Measurements from ENCODE around the gene KCNN2. TPM values are rescaled to one million over a fixed set of nuclear protein-coding genes. Genes with fewer than 3 reads are reported as not detected.
"Not testable (repeated sequence)": the region's sequence is repeated elsewhere in the genome, so short reads cannot be mapped to it uniquely, and the experiment has no call there.

The KCNN2 gene
- total RNA-seq, 2 experiments from 2014 or later: not detected

DNA sequence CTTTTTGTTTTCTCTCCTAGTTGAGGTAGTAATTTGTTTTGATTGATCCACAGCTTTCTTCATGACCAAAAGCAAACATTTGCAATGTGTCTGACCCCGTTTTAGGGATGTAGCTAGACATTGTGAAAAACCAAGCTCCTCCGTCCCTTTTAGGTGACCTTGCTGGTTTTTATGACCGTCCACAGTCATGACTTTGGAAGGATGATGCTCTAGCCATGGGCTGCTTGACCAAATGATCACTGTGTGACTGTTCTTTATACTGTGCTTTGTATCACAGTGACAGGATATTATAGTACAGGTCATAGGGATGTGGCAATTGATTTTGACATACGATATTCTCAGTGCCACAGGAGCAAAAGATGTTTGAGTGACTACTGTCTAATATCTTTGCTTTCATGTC, 54.4 kb downstream of the KCNN2 start:
- Mint-ChIP-seq H3K4me1 (no peaks in the 10 kb centered on the region), H3K27ac (no peak overlapping the region), H3K27me3 (no peaks in the 10 kb centered on the region), H3K9me3 (no peaks in the 10 kb centered on the region), H3K4me3 (no peak overlapping the region), H3K36me3 (ENCODE audit: low read depth) (no peaks in the 10 kb centered on the region)
- ChIA-PET POLR2A (no interaction called here), CTCF (no interaction called here)
- DNase-seq: no peak

DNA sequence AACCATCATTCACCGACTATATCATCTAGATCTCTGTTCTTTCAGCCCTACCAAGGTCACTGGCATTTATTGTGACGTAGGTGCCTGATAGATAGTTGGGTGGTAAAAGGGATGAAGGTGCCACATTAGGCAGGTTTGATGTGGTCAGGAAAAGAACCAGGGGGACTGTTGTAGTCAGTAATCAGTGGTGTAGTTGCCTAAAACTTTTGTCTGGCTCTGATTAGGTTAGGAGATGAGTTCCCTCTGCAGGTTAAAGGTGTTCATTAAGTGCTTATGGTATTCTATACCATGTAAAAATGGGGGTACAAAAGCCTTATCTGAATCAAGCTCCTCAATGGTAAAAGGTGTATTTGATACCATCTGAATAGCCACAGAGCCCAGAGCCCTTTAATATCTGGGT, 55.6 kb downstream of the KCNN2 start:
- Mint-ChIP-seq H3K9me3 (no peaks in the 10 kb centered on the region), H3K4me1 (no peaks in the 10 kb centered on the region), H3K27ac (no peak overlapping the region), H3K36me3 (ENCODE audit: low read depth) (no peaks in the 10 kb centered on the region), H3K27me3 (no peaks in the 10 kb centered on the region), H3K4me3 (no peak overlapping the region)
- no peak for DNase-seq
- ChIA-PET POLR2A (no interaction called here), CTCF (no interaction called here)

GRCh38 chr5:114418176-114419066, 56.6 kb downstream of the KCNN2 start:
- CTCF ChIA-PET: no interaction called here
- no peaks in the 10 kb centered on the region for H3K9me3 Mint-ChIP-seq
- H3K36me3 Mint-ChIP-seq (ENCODE audit: low read depth): no peaks in the 10 kb centered on the region
- no peak overlapping the region for H3K27ac Mint-ChIP-seq
- no peak overlapping the region for H3K4me3 Mint-ChIP-seq
- no peak for DNase-seq
- no peaks in the 10 kb centered on the region for H3K27me3 Mint-ChIP-seq
- POLR2A ChIA-PET: no interaction called here
- H3K4me1 Mint-ChIP-seq: no peaks in the 10 kb centered on the region

DNA sequence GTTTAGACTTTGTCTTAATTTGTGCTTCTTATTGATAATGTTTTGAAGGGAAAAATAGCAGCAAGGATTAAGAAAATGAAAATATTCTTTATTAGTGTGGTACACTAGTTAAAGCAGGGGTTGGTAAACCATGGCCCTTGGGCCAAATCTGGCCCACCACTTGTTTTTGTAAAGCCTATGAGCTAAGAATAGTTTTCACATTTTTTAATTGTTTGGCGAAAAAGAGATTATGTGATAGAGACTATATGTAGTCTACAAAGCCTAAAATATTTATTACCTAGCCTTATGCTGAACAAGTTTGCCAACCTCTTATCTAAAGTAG, 57.2 kb downstream of the KCNN2 start:
- no peaks in the 10 kb centered on the region for H3K4me1 Mint-ChIP-seq
- H3K27ac Mint-ChIP-seq: no peak overlapping the region
- ChIA-PET POLR2A (no interaction called here), CTCF (interaction anchor here (0.6 kb wide), 1 partner anchor 29 kb away, joined by 3 read pairs; no protein-coding TSS in a partner anchor)
- H3K4me3 Mint-ChIP-seq: no peak overlapping the region
- H3K36me3 Mint-ChIP-seq (ENCODE audit: low read depth): no peaks in the 10 kb centered on the region
- H3K9me3 Mint-ChIP-seq: no peaks in the 10 kb centered on the region
- no peak for DNase-seq
- no peaks in the 10 kb centered on the region for H3K27me3 Mint-ChIP-seq

- Mint-ChIP-seq H3K4me3 (no peak overlapping the region), H3K27me3 (no peaks in the 10 kb centered on the region), H3K27ac (no peak overlapping the region), H3K4me1 (no peaks in the 10 kb centered on the region), H3K36me3 (ENCODE audit: low read depth) (no peaks in the 10 kb centered on the region), H3K9me3 (no peaks in the 10 kb centered on the region)
- CTCF ChIA-PET: no interaction called here
- DNase-seq: no peak
- POLR2A ChIA-PET: no interaction called here
Measured at GRCh38 chr5:114419959-114420358, 58.1 kb downstream of the KCNN2 start.

DNA sequence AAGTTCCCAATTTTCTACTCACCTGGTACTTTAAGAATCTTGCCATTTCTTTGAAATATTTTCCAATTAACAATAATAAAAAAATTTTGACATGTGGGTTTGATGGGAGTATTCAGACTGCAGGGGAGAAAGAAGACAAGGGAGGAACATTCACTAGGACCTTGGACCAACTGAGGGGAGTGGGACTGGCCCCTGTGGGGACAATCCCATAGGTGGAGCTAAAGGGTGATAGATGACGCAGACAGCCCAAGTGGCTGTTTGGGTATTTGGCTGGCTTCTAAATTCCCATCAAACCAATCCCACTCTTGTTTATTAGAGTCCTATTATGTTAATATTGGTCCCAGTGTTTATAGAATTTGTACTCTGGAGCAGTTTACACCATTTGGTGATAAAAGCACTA, 65.3 kb downstream of the KCNN2 start:
- ChIA-PET POLR2A (no interaction called here), CTCF (no interaction called here)
- DNase-seq: no peak
- Mint-ChIP-seq H3K36me3 (ENCODE audit: low read depth) (no peaks in the 10 kb centered on the region), H3K4me1 (no peaks in the 10 kb centered on the region), H3K4me3 (no peak overlapping the region), H3K27ac (no peak overlapping the region), H3K9me3 (no peaks in the 10 kb centered on the region), H3K27me3 (no peaks in the 10 kb centered on the region)

- Mint-ChIP-seq H3K4me3 (no peak overlapping the region), H3K27ac (no peak overlapping the region), H3K36me3 (ENCODE audit: low read depth) (no peaks in the 10 kb centered on the region), H3K27me3 (no peaks in the 10 kb centered on the region), H3K9me3 (no peaks in the 10 kb centered on the region), H3K4me1 (no peaks in the 10 kb centered on the region)
- DNase-seq: no peak
- ChIA-PET CTCF (no interaction called here), POLR2A (no interaction called here)
Measured at GRCh38 chr5:114430532-114430931, 68.7 kb downstream of the KCNN2 start.

GRCh38 chr5:114432684-114433083, 70.8 kb downstream of the KCNN2 start:
- DNase-seq; CTCF ChIA-PET; H3K4me1 Mint-ChIP-seq; POLR2A ChIA-PET; H3K4me3 Mint-ChIP-seq; H3K36me3 Mint-ChIP-seq (ENCODE audit: low read depth); H3K27me3 Mint-ChIP-seq; H3K27ac Mint-ChIP-seq; H3K9me3 Mint-ChIP-seq: not testable (repeated sequence)

DNA sequence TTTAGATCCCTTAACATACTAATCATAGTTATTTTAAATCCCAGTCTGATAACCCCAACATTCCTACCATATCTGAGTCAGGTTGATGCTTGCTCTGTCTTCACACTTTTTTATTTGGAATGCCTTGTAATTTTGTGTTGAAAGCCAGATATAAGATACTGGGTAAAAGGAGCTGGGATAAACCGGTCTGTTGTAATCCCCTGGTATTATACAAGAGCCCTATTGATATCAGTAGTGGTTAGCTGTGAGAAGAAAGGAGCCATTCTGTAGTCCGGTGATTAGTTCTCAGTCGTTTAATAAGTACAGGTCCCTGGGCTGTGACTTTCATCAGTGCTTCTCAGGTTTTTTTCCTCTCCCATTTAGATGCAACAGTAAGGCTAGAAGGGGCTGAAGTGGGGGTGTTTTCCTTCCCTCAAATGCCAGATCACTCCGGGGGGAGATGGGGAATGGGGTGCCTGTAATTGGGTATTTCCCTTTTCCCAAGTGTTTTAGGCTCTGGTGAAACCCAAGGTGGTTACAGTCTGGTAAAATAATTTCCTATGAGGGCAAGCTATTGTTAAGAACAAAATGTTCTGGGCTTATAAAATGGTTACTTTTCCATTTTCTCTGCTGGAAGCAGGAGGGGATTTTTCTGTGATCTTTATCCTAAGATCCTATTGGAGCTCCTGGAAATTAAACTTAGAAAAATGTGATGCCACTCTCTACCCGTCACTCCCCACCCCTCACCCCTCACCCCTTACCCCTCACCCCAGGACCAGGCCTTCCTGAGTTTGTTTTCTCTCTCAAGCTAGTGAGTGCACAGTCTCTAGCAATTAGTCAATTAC, 72.7 kb downstream of the KCNN2 start:
- Mint-ChIP-seq H3K27me3 (no peaks in the 10 kb centered on the region), H3K4me3 (no peak overlapping the region), H3K9me3 (no peaks in the 10 kb centered on the region), H3K27ac (no peak overlapping the region), H3K36me3 (ENCODE audit: low read depth) (no peaks in the 10 kb centered on the region), H3K4me1 (no peaks in the 10 kb centered on the region)
- ChIA-PET POLR2A (no interaction called here), CTCF (no interaction called here)
- no peak for DNase-seq

DNA sequence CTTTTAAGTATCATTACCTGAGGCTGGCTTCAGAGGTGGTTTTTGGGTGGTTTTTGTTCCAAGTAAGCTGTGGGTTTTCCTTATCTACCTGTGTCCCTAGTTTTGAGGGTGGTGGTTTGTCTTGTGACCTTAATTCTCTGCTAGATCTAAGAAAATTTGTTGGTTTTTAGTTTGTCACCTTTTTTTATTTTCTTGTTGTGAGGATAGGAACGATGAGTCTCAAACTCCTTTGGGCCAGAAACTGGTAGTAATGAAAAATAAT, 73.3 kb downstream of the KCNN2 start:
- no peaks in the 10 kb centered on the region for H3K4me1 Mint-ChIP-seq
- H3K27me3 Mint-ChIP-seq: no peaks in the 10 kb centered on the region
- DNase-seq: no peak
- no peaks in the 10 kb centered on the region for H3K36me3 Mint-ChIP-seq (ENCODE audit: low read depth)
- no peaks in the 10 kb centered on the region for H3K9me3 Mint-ChIP-seq
- POLR2A ChIA-PET: no interaction called here
- CTCF ChIA-PET: no interaction called here
- no peak overlapping the region for H3K27ac Mint-ChIP-seq
- H3K4me3 Mint-ChIP-seq: no peak overlapping the region

GRCh38 chr5:114435885-114436299, 74.0 kb downstream of the KCNN2 start:
- H3K9me3 Mint-ChIP-seq: no peaks in the 10 kb centered on the region
- H3K36me3 Mint-ChIP-seq (ENCODE audit: low read depth): no peaks in the 10 kb centered on the region
- no peaks in the 10 kb centered on the region for H3K4me1 Mint-ChIP-seq
- no peak for DNase-seq
- H3K27ac Mint-ChIP-seq: no peak overlapping the region
- H3K27me3 Mint-ChIP-seq: no peaks in the 10 kb centered on the region
- ChIA-PET POLR2A (no interaction called here), CTCF (no interaction called here)
- no peak overlapping the region for H3K4me3 Mint-ChIP-seq

DNA sequence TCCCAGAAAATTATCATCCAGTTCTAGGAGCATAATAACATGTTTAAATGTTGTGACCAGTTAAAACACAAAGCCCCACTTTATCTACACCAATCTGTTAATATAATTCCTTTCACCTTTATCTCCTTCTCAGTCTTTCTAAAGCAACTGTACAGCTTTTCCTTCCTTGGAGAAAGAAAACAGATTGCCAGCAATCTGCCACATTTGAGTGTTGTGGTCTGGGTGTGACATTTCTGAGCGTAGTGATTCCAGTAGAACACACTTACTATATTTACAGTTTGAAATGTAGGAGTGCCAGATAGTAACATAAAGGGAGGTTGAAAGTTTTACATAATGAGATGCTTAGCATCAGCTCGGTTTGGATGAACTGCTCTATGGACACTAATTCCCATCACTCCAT, 76.1 kb downstream of the KCNN2 start:
- Mint-ChIP-seq H3K9me3 (no peaks in the 10 kb centered on the region), H3K27ac (no peak overlapping the region), H3K4me1 (no peaks in the 10 kb centered on the region), H3K27me3 (no peaks in the 10 kb centered on the region), H3K4me3 (no peak overlapping the region), H3K36me3 (ENCODE audit: low read depth) (no peaks in the 10 kb centered on the region)
- POLR2A ChIA-PET: no interaction called here
- CTCF ChIA-PET: no interaction called here
- DNase-seq: no peak

DNA sequence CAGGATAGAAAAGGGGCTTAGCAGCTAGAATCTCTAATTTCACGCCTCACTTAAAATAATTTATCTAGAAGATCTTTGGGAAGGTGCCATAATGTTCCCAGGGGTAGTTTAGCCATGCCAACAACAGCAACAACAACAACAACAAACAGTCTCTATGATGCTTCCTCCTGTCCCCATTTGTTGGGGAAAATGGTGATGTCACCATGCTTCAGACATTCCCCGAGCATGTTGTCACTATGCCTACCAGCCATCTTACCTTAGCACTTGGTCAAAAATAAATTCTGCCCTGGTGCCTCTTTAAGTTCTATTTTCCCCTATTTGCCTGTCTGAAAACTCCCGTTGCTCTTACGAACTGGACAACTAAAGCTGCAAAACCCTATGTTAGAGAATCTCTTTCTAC, 76.6 kb downstream of the KCNN2 start:
- Mint-ChIP-seq H3K4me3 (no peak overlapping the region), H3K36me3 (ENCODE audit: low read depth) (no peaks in the 10 kb centered on the region), H3K4me1 (no peaks in the 10 kb centered on the region), H3K27ac (no peak overlapping the region), H3K9me3 (no peaks in the 10 kb centered on the region), H3K27me3 (no peaks in the 10 kb centered on the region)
- DNase-seq: no peak
- ChIA-PET POLR2A (no interaction called here), CTCF (no interaction called here)

All from activated CD4-positive, alpha-beta T cell treated with anti-CD3 and anti-CD28 coated beads, Interleukin-2, amount 10 ng/mL, durations not matched to agents 7 days and 5 days (primary cell).